PFSK-1 (cell line): ENCODE measurements around the gene COMT.

ENCODE experiments used
- POLR2AphosphoS5 ChIP-seq: IDR thresholded peaks from 2 replicates; pipeline ENCODE4 v1.6.1; 2012; ENCODE audit warnings: low read depth, mild to moderate bottlenecking, control low read depth, low read length, moderate library complexity
- TF ChIP-seq, protein P1 (sequence below), 2 experiments: IDR thresholded peaks; 2 replicates each; pipeline versions ENCODE4 v1.6.1 to v1.8.0; 2011 to 2012; ENCODE audit warnings: low read depth in 2 of 2, low read length in 2 of 2, control low read depth in 1 of 2, inconsistent platforms in 1 of 2, mild to moderate bottlenecking in 1 of 2, moderate library complexity in 1 of 2; ENCODE audit not compliant: insufficient read depth in 1 of 2

DNA sequence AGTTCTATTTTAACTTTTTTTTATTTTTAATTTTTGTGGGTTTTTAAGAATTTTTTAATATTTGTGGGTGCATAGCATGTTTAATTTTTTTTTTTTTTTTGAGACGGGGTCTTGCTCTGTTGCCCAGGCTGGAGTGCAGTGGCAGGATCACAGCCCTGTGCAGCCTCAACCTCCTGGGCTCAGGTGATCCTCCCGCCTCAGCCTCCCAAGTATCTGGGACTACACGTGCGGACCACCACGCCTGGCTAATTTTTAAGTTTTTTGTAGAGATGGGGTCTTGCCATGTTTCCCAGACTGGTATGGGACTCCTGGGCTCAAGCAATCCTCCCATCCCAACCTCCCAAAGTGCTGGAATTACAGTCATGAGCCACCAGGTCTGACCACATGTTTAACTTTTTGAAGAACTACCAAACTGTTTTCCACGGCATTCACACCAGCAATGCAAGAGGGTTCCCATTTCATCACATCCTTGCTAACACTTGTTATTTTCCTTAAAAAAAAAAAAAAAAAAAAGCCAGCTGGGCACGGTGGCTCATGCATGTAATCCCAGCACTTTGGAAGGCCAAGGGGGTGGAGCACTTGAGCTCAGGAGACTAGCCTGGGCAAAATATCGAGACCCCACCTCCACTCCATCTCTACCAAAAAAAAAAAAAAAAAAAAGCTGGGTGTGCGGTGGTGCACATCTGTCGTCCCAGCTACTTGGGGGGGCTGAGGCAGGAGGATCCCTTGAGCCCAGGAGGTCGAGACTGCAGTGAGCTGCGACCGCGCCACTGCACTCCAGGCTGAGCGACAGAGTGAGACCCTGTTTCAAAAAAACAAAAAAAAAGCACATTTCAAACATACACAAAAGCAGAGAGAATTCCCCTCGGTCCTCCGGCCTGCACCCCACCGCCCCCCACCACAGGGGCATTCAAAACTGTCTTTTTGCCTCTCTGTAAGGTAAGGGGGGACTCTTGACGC lies 16.8 kb downstream of the COMT start:
- TF ChIP-seq, protein P1, sequence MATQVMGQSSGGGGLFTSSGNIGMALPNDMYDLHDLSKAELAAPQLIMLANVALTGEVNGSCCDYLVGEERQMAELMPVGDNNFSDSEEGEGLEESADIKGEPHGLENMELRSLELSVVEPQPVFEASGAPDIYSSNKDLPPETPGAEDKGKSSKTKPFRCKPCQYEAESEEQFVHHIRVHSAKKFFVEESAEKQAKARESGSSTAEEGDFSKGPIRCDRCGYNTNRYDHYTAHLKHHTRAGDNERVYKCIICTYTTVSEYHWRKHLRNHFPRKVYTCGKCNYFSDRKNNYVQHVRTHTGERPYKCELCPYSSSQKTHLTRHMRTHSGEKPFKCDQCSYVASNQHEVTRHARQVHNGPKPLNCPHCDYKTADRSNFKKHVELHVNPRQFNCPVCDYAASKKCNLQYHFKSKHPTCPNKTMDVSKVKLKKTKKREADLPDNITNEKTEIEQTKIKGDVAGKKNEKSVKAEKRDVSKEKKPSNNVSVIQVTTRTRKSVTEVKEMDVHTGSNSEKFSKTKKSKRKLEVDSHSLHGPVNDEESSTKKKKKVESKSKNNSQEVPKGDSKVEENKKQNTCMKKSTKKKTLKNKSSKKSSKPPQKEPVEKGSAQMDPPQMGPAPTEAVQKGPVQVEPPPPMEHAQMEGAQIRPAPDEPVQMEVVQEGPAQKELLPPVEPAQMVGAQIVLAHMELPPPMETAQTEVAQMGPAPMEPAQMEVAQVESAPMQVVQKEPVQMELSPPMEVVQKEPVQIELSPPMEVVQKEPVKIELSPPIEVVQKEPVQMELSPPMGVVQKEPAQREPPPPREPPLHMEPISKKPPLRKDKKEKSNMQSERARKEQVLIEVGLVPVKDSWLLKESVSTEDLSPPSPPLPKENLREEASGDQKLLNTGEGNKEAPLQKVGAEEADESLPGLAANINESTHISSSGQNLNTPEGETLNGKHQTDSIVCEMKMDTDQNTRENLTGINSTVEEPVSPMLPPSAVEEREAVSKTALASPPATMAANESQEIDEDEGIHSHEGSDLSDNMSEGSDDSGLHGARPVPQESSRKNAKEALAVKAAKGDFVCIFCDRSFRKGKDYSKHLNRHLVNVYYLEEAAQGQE (IDR thresholded peaks at IDR 0.05; ENCODE audit: insufficient read depth in 1 of 2, low read depth in 2 of 2, low read length in 2 of 2), result no peak
- no peak for TF ChIP-seq POLR2AphosphoS5
